ENCODE results near the gene ZC3H4. TPM values are rescaled to one million over a fixed set of nuclear protein-coding genes. Genes with fewer than 3 reads are reported as not detected.
A peak's percentile ranks its signal among the peaks of the same experiment; 100 is the strongest.
"Not testable (repeated sequence)": the region's sequence is repeated elsewhere in the genome, so short reads cannot be mapped to it uniquely, and the experiment has no call there.

ZC3H4 gene
- total RNA-seq, 2 experiments from 2014 or later, result 77.1 to 78.6 TPM

GRCh38 chr19:47066376-47067214 is 47.0 kb downstream of the ZC3H4 start:
- POLR2A ChIA-PET, result no interaction called here
- no peak for DNase-seq
- intact Hi-C loops (cut with micrococcal nuclease), result no loop called here
- Mint-ChIP-seq H3K4me3 (no peak overlapping the region), H3K27me3 (no peaks in the 10 kb centered on the region), H3K4me1 (ENCODE audit: low read depth) (no peaks in the 10 kb centered on the region), H3K36me3 (peaks cover 26% of the 10 kb centered on the region), H3K27ac (no peak overlapping the region), H3K9me3 (no peaks in the 10 kb centered on the region)
- CTCF ChIA-PET, result no interaction called here

- DNase-seq, result no peak
- POLR2A ChIA-PET, result no interaction called here
- no peak overlapping the region for H3K27ac Mint-ChIP-seq
- CTCF ChIA-PET, result no interaction called here
- no peaks in the 10 kb centered on the region for H3K27me3 Mint-ChIP-seq
- H3K4me1 Mint-ChIP-seq (ENCODE audit: low read depth), result no peaks in the 10 kb centered on the region
- peaks cover 12% of the 10 kb centered on the region for H3K36me3 Mint-ChIP-seq
- intact Hi-C loops (cut with micrococcal nuclease), result no loop called here
- H3K4me3 Mint-ChIP-seq, result no peak overlapping the region
- H3K9me3 Mint-ChIP-seq, result no peaks in the 10 kb centered on the region
Observed at GRCh38 chr19:47065242-47065641, 48.3 kb downstream of the ZC3H4 start.

- no peaks in the 10 kb centered on the region for H3K9me3 Mint-ChIP-seq
- no peak for DNase-seq
- H3K36me3 Mint-ChIP-seq, result peaks cover 6% of the 10 kb centered on the region
- no peak overlapping the region for H3K27ac Mint-ChIP-seq
- POLR2A ChIA-PET, result no interaction called here
- H3K4me3 Mint-ChIP-seq, result no peak overlapping the region
- H3K27me3 Mint-ChIP-seq, result no peaks in the 10 kb centered on the region
- H3K4me1 Mint-ChIP-seq (ENCODE audit: low read depth), result no peaks in the 10 kb centered on the region
- CTCF ChIA-PET, result no interaction called here
- intact Hi-C loops (cut with micrococcal nuclease), result no loop called here
Observed at GRCh38 chr19:47063874-47064273, 49.7 kb downstream of the ZC3H4 start.

GRCh38 chr19:47058621-47059022 is 55.0 kb downstream of the ZC3H4 start:
- CTCF ChIA-PET, result interaction anchor here (2.0 kb wide), 1 partner anchor 46 kb away, joined by 9 read pairs; no protein-coding TSS in a partner anchor
- no peak overlapping the region for H3K27ac Mint-ChIP-seq

GRCh38 chr19:47057328-47057727 is 56.2 kb downstream of the ZC3H4 start:
- Mint-ChIP-seq H3K9me3 (no peaks in the 10 kb centered on the region), H3K27me3 (no peaks in the 10 kb centered on the region), H3K4me1 (ENCODE audit: low read depth) (no peaks in the 10 kb centered on the region), H3K36me3 (no peaks in the 10 kb centered on the region), H3K27ac (no peak overlapping the region), H3K4me3 (no peak overlapping the region)
- ChIA-PET CTCF (interaction anchor here (1.2 kb wide), 1 partner anchor 68 kb away, joined by 3 read pairs; no protein-coding TSS in a partner anchor), POLR2A (no interaction called here)
- no peak for DNase-seq
- intact Hi-C loops (cut with micrococcal nuclease), result no loop called here

More at GRCh38 chr19:47058621-47059022, 55.0 kb downstream of the ZC3H4 start:
- no peak for DNase-seq
- no peaks in the 10 kb centered on the region for H3K4me1 Mint-ChIP-seq (ENCODE audit: low read depth)
- H3K4me3 Mint-ChIP-seq, result no peak overlapping the region
- no peaks in the 10 kb centered on the region for H3K9me3 Mint-ChIP-seq
- POLR2A ChIA-PET, result interaction anchor here (0.6 kb wide), 1 partner anchor 162 kb away, joined by 3 read pairs; no protein-coding TSS in a partner anchor
- intact Hi-C loops (cut with micrococcal nuclease), result no loop called here
- no peaks in the 10 kb centered on the region for H3K27me3 Mint-ChIP-seq
- H3K36me3 Mint-ChIP-seq, result no peaks in the 10 kb centered on the region

GRCh38 chr19:47056411-47056810 is 57.2 kb downstream of the ZC3H4 start:
- Mint-ChIP-seq H3K9me3 (no peaks in the 10 kb centered on the region), H3K4me1 (ENCODE audit: low read depth) (no peaks in the 10 kb centered on the region), H3K27me3 (no peaks in the 10 kb centered on the region), H3K36me3 (no peaks in the 10 kb centered on the region), H3K27ac (no peak overlapping the region), H3K4me3 (no peak overlapping the region)
- ChIA-PET POLR2A (no interaction called here), CTCF (interaction anchor here (0.6 to 1.1 kb wide), 3 partner anchors 22 to 80 kb away, joined by 3 read pairs; no protein-coding TSS in a partner anchor)
- intact Hi-C loops (cut with micrococcal nuclease), result no loop called here
- no peak for DNase-seq

GRCh38 chr19:47050562-47050961 is 63.0 kb downstream of the ZC3H4 start:
- H3K4me3 Mint-ChIP-seq; H3K27ac Mint-ChIP-seq; DNase-seq; intact Hi-C loops (cut with micrococcal nuclease); H3K36me3 Mint-ChIP-seq; POLR2A ChIA-PET; H3K27me3 Mint-ChIP-seq; CTCF ChIA-PET; H3K9me3 Mint-ChIP-seq: not testable (repeated sequence)
- peaks cover 12% of the 10 kb centered on the region for H3K4me1 Mint-ChIP-seq (ENCODE audit: low read depth)

- intact Hi-C loops (cut with micrococcal nuclease), result loop anchor here (2.0 to 5.0 kb wide), 2 partner anchors 63 to 92 kb away; partner anchors contain the start of gene ZC3H4
- POLR2A ChIA-PET, result interaction anchor here (1.0 kb wide), 1 partner anchor 64 kb away, joined by 3 read pairs; the partner anchor contains the start of gene ZC3H4
- Mint-ChIP-seq H3K4me1 (ENCODE audit: low read depth) (peaks cover 12% of the 10 kb centered on the region), H3K36me3 (peaks cover 3% of the 10 kb centered on the region), H3K27ac (peak overlapping the region; percentile 72), H3K9me3 (no peaks in the 10 kb centered on the region), H3K27me3 (peaks cover 1% of the 10 kb centered on the region), H3K4me3 (peak overlapping the region; percentile 80)
- CTCF ChIA-PET, result interaction anchor here (1.2 to 1.3 kb wide), 2 partner anchors 76 to 195 kb away, joined by 3 to 4 read pairs; no protein-coding TSS in a partner anchor
- no peak for DNase-seq
Observed at GRCh38 chr19:47049307-47049700, 64.3 kb downstream of the ZC3H4 start.

- POLR2A ChIA-PET, result interaction anchor here (0.6 to 1.7 kb wide), 6 partner anchors 12 to 317 kb away, joined by 3 to 13 read pairs (median 3); partner anchors contain the start of genes CCDC9 and ZC3H4
- CTCF ChIA-PET, result interaction anchor here (0.6 to 1.2 kb wide), 6 partner anchors 11 to 196 kb away, joined by 3 to 7 read pairs (median 4); partner anchors contain the start of genes SAE1 and ZC3H4
- intact Hi-C loops (cut with micrococcal nuclease), result loop anchor here (1.0 to 5.0 kb wide), 6 partner anchors 13 to 260 kb away; partner anchors contain the start of genes CCDC9, SLC1A5 and ZC3H4
Observed at GRCh38 chr19:47047763-47048405, 65.7 kb downstream of the ZC3H4 start.

GRCh38 chr19:47047272-47047762 is 66.3 kb downstream of the ZC3H4 start:
- ChIA-PET CTCF (interaction anchor here (0.6 to 1.2 kb wide), 5 partner anchors 11 to 197 kb away, joined by 3 to 7 read pairs (median 4); partner anchors contain the start of genes SAE1 and ZC3H4), POLR2A (interaction anchor here (0.7 to 1.7 kb wide), 5 partner anchors 11 to 209 kb away, joined by 3 to 13 read pairs (median 3); partner anchors contain the start of genes CCDC9 and ZC3H4)
- H3K9me3 Mint-ChIP-seq, result no peaks in the 10 kb centered on the region
- DNase-seq, result no peak
- peaks cover 12% of the 10 kb centered on the region for H3K4me1 Mint-ChIP-seq (ENCODE audit: low read depth)
- H3K36me3 Mint-ChIP-seq, result peaks cover 3% of the 10 kb centered on the region
- H3K27me3 Mint-ChIP-seq, result peaks cover 1% of the 10 kb centered on the region
- intact Hi-C loops (cut with micrococcal nuclease), result loop anchor here (5.0 kb wide), 1 partner anchor 90 kb away; no protein-coding TSS in a partner anchor
- H3K27ac Mint-ChIP-seq, result peak overlapping the region; percentile 87
- peak overlapping the region; percentile 99 for H3K4me3 Mint-ChIP-seq

More at GRCh38 chr19:47047763-47048405, 65.7 kb downstream of the ZC3H4 start:
- H3K4me3 Mint-ChIP-seq, result peak overlapping the region; percentile 99
- peak; percentile 91 for DNase-seq
- H3K27ac Mint-ChIP-seq, result peak overlapping the region; percentile 87
- peaks cover 1% of the 10 kb centered on the region for H3K27me3 Mint-ChIP-seq
- H3K36me3 Mint-ChIP-seq, result peaks cover 3% of the 10 kb centered on the region
- peaks cover 12% of the 10 kb centered on the region for H3K4me1 Mint-ChIP-seq (ENCODE audit: low read depth)
- no peaks in the 10 kb centered on the region for H3K9me3 Mint-ChIP-seq

- no peaks in the 10 kb centered on the region for H3K9me3 Mint-ChIP-seq
- H3K4me3 Mint-ChIP-seq, result no peak overlapping the region
- no peak for DNase-seq
- peaks cover 12% of the 10 kb centered on the region for H3K4me1 Mint-ChIP-seq (ENCODE audit: low read depth)
- CTCF ChIA-PET, result no interaction called here
- no peak overlapping the region for H3K27ac Mint-ChIP-seq
- peaks cover 1% of the 10 kb centered on the region for H3K27me3 Mint-ChIP-seq
- H3K36me3 Mint-ChIP-seq, result peaks cover 3% of the 10 kb centered on the region
- intact Hi-C loops (cut with micrococcal nuclease), result loop anchor here (5.0 kb wide), 1 partner anchor 89 kb away; no protein-coding TSS in a partner anchor
- POLR2A ChIA-PET, result no interaction called here
Observed at GRCh38 chr19:47045867-47046470, 67.6 kb downstream of the ZC3H4 start.
